Adipose tissue (tissue), 3 donors: Measurements from ENCODE around the gene SMAD6. TPM values are rescaled to one million over a fixed set of nuclear protein-coding genes. Genes with fewer than 3 reads are reported as not detected.

Experiments
- polyA plus RNA-seq, 3 donors: library from polyadenylated mRNA; stranded (reverse); fragments of 200-250 nt; gene quantifications; one replicate each; pipeline ENCODE4 v1.2.3, GENCODE V29; 2013
- donor health status: healthy with polysubstance abuse.
- donor health status: Bipolar disorder and iron deficiency.
- donor health status: healthy.

The SMAD6 gene
- polyA plus RNA-seq, 3 donors: 3.6 to 23.0 (median 7.4) TPM

Other genes starting within 250 kb of the SMAD6 start
- gene SNAPC5, start 204.5 kb upstream of the SMAD6 start, polyA plus RNA-seq: 10 to 100 TPM; 15.4 to 34.9 (median 25.9) TPM
- gene RPL4, start 197.4 kb upstream of the SMAD6 start, polyA plus RNA-seq: 1,000 to 10,000 TPM; 2,182 to 4,121 (median 3,642) TPM
- 1 to 10 TPM; 1.7 to 7.3 (median 2.7) TPM for gene ZWILCH, start 196.9 kb upstream of the SMAD6 start, polyA plus RNA-seq
- not detected for gene LCTL, start 136.2 kb upstream of the SMAD6 start, polyA plus RNA-seq